Stomach smooth muscle (tissue), 2 donors: ENCODE results near the gene ZMYND11.
"Not testable (repeated sequence)": the region's sequence is repeated elsewhere in the genome, so short reads cannot be mapped to it uniquely, and the experiment has no call there.

Source experiments
- H3K27ac ChIP-seq: one replicate; pipeline ENCODE4 v1.7.0; 2013; ENCODE audit warnings: mild to moderate bottlenecking, low read length, inconsistent platforms
- H3K27me3 ChIP-seq, 2 donors: one replicate each; pipeline ENCODE4 v1.7.0; 2013; ENCODE audit warnings: low read length in 2 of 2; ENCODE audit not compliant: insufficient read depth in 2 of 2, control insufficient read depth in 1 of 2
- H3K36me3 ChIP-seq, 2 donors: one replicate each; pipeline ENCODE4 v1.7.0; 2013; ENCODE audit warnings: low read length in 2 of 2; ENCODE audit not compliant: control insufficient read depth in 2 of 2, insufficient read depth in 2 of 2
- H3K4me1 ChIP-seq: one replicate; pipeline ENCODE4 v1.7.0; 2013; ENCODE audit warnings: low read length; ENCODE audit not compliant: control insufficient read depth, insufficient read depth
- H3K4me3 ChIP-seq, 2 donors: one replicate each; pipeline ENCODE4 v1.7.0; 2013; ENCODE audit warnings: low read length in 2 of 2
- H3K9ac ChIP-seq, 2 donors: one replicate each; pipeline ENCODE4 v1.7.0; 2013; ENCODE audit warnings: low read length in 2 of 2, mild to moderate bottlenecking in 1 of 2
- H3K9me3 ChIP-seq, 2 donors: one replicate each; pipeline ENCODE4 v1.7.0; 2013; ENCODE audit warnings: low read length in 2 of 2; ENCODE audit not compliant: control insufficient read depth in 2 of 2
- donor health status: healthy.
- donor health status: Pancreatic carcinoma.

The ZMYND11 gene

GRCh38 chr10:244227-244626 lies 109.0 kb downstream of the ZMYND11 start:
- Histone ChIP-seq H3K4me1 (no peaks in the 10 kb centered on the region), H3K36me3 (peaks cover 31 to 48% of the 10 kb centered on the region in 2 donors)

DNA sequence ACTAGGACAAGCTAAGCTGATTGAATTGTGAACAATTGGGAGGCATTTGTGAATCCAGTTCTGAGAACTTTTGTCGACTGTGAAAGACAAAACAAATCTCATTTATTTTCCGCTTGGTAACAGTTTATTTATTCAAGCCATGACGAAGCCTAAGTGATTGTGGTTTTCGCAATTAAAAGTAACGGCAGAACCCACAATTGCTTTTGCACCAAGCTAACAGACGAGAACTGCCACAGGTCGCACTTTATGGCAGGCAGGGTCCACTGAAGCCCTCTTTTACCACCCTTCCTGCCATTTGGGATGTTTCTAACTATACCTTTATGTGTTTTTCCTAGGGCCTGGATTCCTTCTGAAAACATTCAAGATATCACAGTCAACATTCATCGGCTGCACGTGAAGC lies 111.2 kb downstream of the ZMYND11 start:
- Histone ChIP-seq H3K9me3 (no peaks in the 10 kb centered on the region), H3K4me1 (no peaks in the 10 kb centered on the region), H3K36me3 (peaks cover 38 to 55% of the 10 kb centered on the region in 2 donors), H3K27me3 (no peaks in the 10 kb centered on the region), H3K4me3 (no peak overlapping the region), H3K9ac (no peak overlapping the region), H3K27ac (no peak overlapping the region)

More at GRCh38 chr10:244227-244626, 109.0 kb downstream of the ZMYND11 start:
- Histone ChIP-seq H3K9me3 (no peaks in the 10 kb centered on the region), H3K27me3 (no peaks in the 10 kb centered on the region), H3K27ac (no peak overlapping the region), H3K4me3 (no peak overlapping the region), H3K9ac (no peak overlapping the region)

GRCh38 chr10:247480-247879 lies 112.2 kb downstream of the ZMYND11 start:
- H3K9me3 ChIP-seq, result no peaks in the 10 kb centered on the region
- no peak overlapping the region for H3K9ac ChIP-seq
- no peaks in the 10 kb centered on the region for H3K27me3 ChIP-seq
- no peak overlapping the region for H3K27ac ChIP-seq
- peaks cover 46 to 47% of the 10 kb centered on the region in 2 donors for H3K36me3 ChIP-seq
- H3K4me3 ChIP-seq, result no peak overlapping the region
- no peaks in the 10 kb centered on the region for H3K4me1 ChIP-seq

- Histone ChIP-seq H3K4me1 (no peaks in the 10 kb centered on the region), H3K4me3 (no peak overlapping the region), H3K36me3 (peaks cover 46% of the 10 kb centered on the region in 2 donors), H3K9ac (no peak overlapping the region), H3K27ac (no peak overlapping the region), H3K9me3 (no peaks in the 10 kb centered on the region), H3K27me3 (no peaks in the 10 kb centered on the region)
Measured at GRCh38 chr10:248307-248706, 113.1 kb downstream of the ZMYND11 start.

DNA sequence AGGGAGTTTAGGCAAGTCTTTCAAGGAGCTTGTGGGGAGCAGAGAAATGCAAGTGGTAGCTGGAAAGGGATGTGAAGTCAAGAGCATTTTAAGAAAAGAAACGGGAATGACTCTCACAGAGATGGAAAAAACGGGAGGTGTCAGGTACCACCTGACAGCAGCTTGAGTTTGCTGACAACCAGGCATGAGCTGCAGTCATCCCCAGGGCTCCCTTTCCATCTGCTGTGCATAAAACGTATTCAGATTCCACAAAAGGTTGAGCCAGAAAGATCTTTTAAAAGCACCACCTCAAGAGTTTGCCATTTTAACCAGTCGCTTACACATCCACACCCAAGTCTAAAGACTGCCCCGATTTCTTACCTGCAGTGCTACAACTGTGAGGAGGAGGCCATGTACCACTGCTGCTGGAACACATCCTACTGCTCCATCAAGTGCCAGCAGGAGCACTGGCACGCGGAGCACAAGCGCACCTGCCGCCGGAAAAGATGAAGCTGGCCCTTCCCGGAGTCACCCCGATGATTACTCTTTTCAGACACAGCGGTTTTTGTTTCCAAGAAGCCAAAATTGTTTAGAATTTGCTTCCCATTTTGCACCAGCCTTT lies 116.8 kb downstream of the ZMYND11 start:
- H3K9ac ChIP-seq, result no peak overlapping the region
- no peaks in the 10 kb centered on the region for H3K27me3 ChIP-seq
- peaks cover 30 to 44% of the 10 kb centered on the region in 2 donors for H3K36me3 ChIP-seq

GRCh38 chr10:260819-261429 lies 125.7 kb downstream of the ZMYND11 start:
- Histone ChIP-seq H3K36me3 (peaks cover 0 to 6% of the 10 kb centered on the region in 2 donors), H3K27me3 (no peaks in the 10 kb centered on the region), H3K4me1 (no peaks in the 10 kb centered on the region), H3K9ac (no peak overlapping the region), H3K4me3 (no peak overlapping the region), H3K9me3 (no peaks in the 10 kb centered on the region), H3K27ac (no peak overlapping the region)

More for the DNA sequence above, 116.8 kb downstream of the ZMYND11 start:
- Histone ChIP-seq H3K4me1 (no peaks in the 10 kb centered on the region), H3K27ac (no peak overlapping the region), H3K4me3 (no peak overlapping the region), H3K9me3 (no peaks in the 10 kb centered on the region)

GRCh38 chr10:264160-265073 lies 129.2 kb downstream of the ZMYND11 start:
- H3K4me1 ChIP-seq, H3K9me3 ChIP-seq, H3K4me3 ChIP-seq, H3K36me3 ChIP-seq, H3K27me3 ChIP-seq, H3K9ac ChIP-seq, H3K27ac ChIP-seq: not testable (repeated sequence)

GRCh38 chr10:265074-265440 lies 129.8 kb downstream of the ZMYND11 start:
- H3K9me3 ChIP-seq, H3K27me3 ChIP-seq, H3K4me3 ChIP-seq, H3K4me1 ChIP-seq, H3K9ac ChIP-seq, H3K27ac ChIP-seq, H3K36me3 ChIP-seq: not testable (repeated sequence)

DNA sequence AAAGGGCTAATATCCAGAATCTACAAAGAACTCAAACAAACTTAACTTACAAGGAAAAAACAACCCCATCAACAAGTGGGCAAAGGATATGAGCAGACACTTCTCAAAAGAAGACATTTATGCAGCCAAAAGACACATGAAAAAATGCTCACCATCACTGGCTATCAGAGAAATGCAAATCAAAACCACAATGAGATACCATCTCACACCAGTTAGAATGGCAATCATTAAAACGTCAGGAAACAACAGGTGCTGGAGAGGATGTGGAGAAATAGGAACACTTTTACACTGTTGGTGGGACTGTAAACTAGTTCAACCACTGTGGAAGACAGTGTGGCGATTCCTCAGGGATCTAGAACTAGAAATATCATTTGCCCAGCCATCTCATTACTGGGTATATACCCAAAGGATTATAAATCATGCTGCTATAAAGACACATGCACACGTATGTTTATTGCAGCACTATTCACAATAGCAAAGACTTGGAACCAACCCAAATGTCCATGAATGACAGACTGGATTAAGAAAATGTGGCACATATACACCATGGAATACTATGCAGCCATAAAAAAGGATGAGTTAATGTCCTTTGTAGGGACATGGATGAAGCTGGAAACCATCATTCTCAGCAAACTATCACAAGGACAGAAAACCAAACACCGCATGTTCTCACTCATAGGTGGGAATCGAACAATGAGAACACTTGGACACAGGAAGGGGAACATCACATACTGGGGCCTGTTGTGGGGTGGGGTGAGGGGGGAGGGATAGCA lies 130.7 kb downstream of the ZMYND11 start:
- H3K27me3 ChIP-seq, H3K4me3 ChIP-seq, H3K4me1 ChIP-seq, H3K27ac ChIP-seq, H3K36me3 ChIP-seq, H3K9ac ChIP-seq, H3K9me3 ChIP-seq: not testable (repeated sequence)

- Histone ChIP-seq H3K9ac (no peak overlapping the region), H3K36me3 (peaks cover 0 to 2% of the 10 kb centered on the region in 2 donors), H3K27ac (no peak overlapping the region), H3K4me3 (no peak overlapping the region), H3K4me1 (no peaks in the 10 kb centered on the region), H3K9me3 (no peaks in the 10 kb centered on the region), H3K27me3 (no peaks in the 10 kb centered on the region)
Measured at GRCh38 chr10:266974-267425, 131.7 kb downstream of the ZMYND11 start.
